Lower leg skin (tissue), 3 donors: ENCODE results near the gene ALPG.

ENCODE experiments used
- CTCF ChIP-seq, 3 donors: fragments of 450-650 bp; IDR thresholded peaks; one replicate each; pipeline ENCODE4 v1.5.1; 2016; ENCODE audit warnings: antibody characterized with exemption in 3 of 3, mild to moderate bottlenecking in 3 of 3, moderate library complexity in 2 of 3
- POLR2A ChIP-seq, 2 donors: fragments of 450-650 bp; IDR thresholded peaks; one replicate each; pipeline ENCODE4 v1.6.1; 2016 to 2017; ENCODE audit warnings: antibody characterized with exemption in 2 of 2, mild to moderate bottlenecking in 1 of 2, moderate library complexity in 1 of 2

DNA sequence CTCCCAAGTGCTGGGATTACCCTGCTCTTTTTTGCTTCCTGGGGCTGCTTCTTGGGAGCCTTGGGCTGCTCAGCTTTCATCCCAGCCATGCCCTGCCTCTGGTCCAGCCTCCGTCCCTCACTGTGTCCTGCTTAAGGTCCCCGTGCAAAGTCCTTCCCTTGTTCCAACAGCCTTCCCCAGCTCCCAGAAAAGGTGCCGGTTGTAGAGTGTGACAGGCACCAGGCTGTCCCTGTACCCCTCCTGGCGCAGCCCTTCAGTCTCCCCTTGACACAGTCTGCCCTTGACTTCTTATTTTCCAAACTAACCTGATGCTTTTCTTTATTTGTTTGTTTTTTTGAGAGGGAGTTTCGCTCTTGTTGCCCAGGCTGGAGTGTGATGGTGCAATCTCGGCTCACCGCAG is 29.2 kb downstream of the ALPG start:
- no peak for TF ChIP-seq CTCF (IDR thresholded peaks at IDR 0.05)
- no peak for TF ChIP-seq POLR2A (IDR thresholded peaks at IDR 0.05)
